H1 (cell line): ENCODE results near the gene GDNF. TPM values are rescaled to one million over a fixed set of nuclear protein-coding genes. Genes with fewer than 3 reads are reported as not detected.

Experiments used
- CTCF ChIA-PET: fragments of 300-600 bp; sonication (Branson Sonifier 250); formaldehyde crosslinking; loops from one replicate; lab custom pipeline; 2021; ENCODE audit not compliant: partially characterized antibody; lab: Charles Lee
- POLR2A ChIA-PET: fragments of 300-600 bp; sonication (Branson Sonifier 250); formaldehyde crosslinking; loops from one replicate; lab custom pipeline; 2021; ENCODE audit warnings: inconsistent platforms; ENCODE audit not compliant: partially characterized antibody; lab: Charles Lee
- DNase-seq, 2 experiments: peaks; one replicate each; pipeline versions ENCODE4 v3.0.0 to v3.0.0-alpha.2; 2010 to 2022; ENCODE audit warnings: low spot score in 2 of 2, low read depth in 1 of 2, mixed read lengths in 1 of 2
- FAIRE-seq: peaks from 2 replicates; lab custom pipeline; 2011; peaks lifted over from hg19 to GRCh38; lab: Jason Lieb, UNC
- H2AFZ ChIP-seq: 2 replicates; pipeline ENCODE4 v1.8.1; 2012; ENCODE audit warnings: low read length, inconsistent platforms
- H2AK5ac ChIP-seq: 2 replicates; pipeline ENCODE4 v1.6.1; 2013; ENCODE audit warnings: low read depth, low read length
- H2BK120ac ChIP-seq: replicated peaks from 2 replicates; pipeline ENCODE3; 2013; ENCODE audit warnings: low read depth, low read length, inconsistent platforms
- H2BK12ac ChIP-seq: 2 replicates; pipeline ENCODE4 v1.6.1; 2013; ENCODE audit warnings: low read depth, low read length
- H2BK15ac ChIP-seq: 2 replicates; pipeline ENCODE4 v1.6.1; 2013; ENCODE audit warnings: low read length
- H2BK20ac ChIP-seq: 2 replicates; pipeline ENCODE4 v1.6.1; 2013; ENCODE audit warnings: low read length
- H2BK5ac ChIP-seq: 2 replicates; pipeline ENCODE4 v1.6.1; 2013; ENCODE audit warnings: low read depth, low read length
- H3K14ac ChIP-seq: 2 replicates; pipeline ENCODE4 v1.6.1; 2013; ENCODE audit warnings: inconsistent platforms; ENCODE audit not compliant: insufficient read length
- H3K18ac ChIP-seq: 2 replicates; pipeline ENCODE4 v1.6.1; 2013; ENCODE audit warnings: low read length; ENCODE audit errors: extremely low read depth
- H3K23ac ChIP-seq: 2 replicates; pipeline ENCODE4 v1.6.1; 2013; ENCODE audit warnings: inconsistent platforms; ENCODE audit not compliant: insufficient read length
- H3K23me2 ChIP-seq: 2 replicates; pipeline ENCODE4 v1.6.1; 2013; ENCODE audit warnings: low read depth, low read length
- H3K27ac ChIP-seq: 2 replicates; pipeline ENCODE4 v1.6.1; 2011; ENCODE audit warnings: low read depth, low read length, inconsistent platforms
- H3K27me3 ChIP-seq, 4 experiments: replicated peaks in 1 of 4; 1 replicate in 1 of 4; 2 replicates in 3 of 4; pipeline versions ENCODE4 v1.6.1 to v1.8.1; 2011 to 2013; ENCODE audit warnings: low read length in 3 of 4, mild to moderate bottlenecking in 3 of 4, inconsistent platforms in 2 of 4, mixed read lengths in 2 of 4, moderate library complexity in 1 of 4; ENCODE audit not compliant: control insufficient read depth in 3 of 4, insufficient read depth in 3 of 4; ENCODE audit errors: extremely low read depth in 1 of 4
- H3K36me3 ChIP-seq, 4 experiments: 2 replicates each; pipeline versions ENCODE4 v1.6.1 to v1.8.1; 2011 to 2013; ENCODE audit warnings: mild to moderate bottlenecking in 4 of 4, low read length in 3 of 4, moderate library complexity in 2 of 4, control low read depth in 1 of 4, inconsistent platforms in 1 of 4; ENCODE audit not compliant: insufficient read depth in 4 of 4, control insufficient read depth in 2 of 4
- H3K4ac ChIP-seq: replicated peaks from 2 replicates; pipeline ENCODE3; 2013; ENCODE audit warnings: low read length, low read depth, mixed read lengths, inconsistent platforms; ENCODE audit not compliant: insufficient read length
- H3K4me1 ChIP-seq, 4 experiments: replicated peaks in 1 of 4; 1 replicate in 1 of 4; 2 replicates in 3 of 4; pipeline versions ENCODE4 v1.6.1 to v1.8.1; 2011 to 2013; ENCODE audit warnings: low read length in 3 of 4, inconsistent platforms in 2 of 4, mixed read lengths in 1 of 4; ENCODE audit not compliant: insufficient read depth in 4 of 4, control insufficient read depth in 3 of 4
- H3K4me2 ChIP-seq, 2 experiments: 2 replicates each; pipeline versions ENCODE4 v1.6.1 to v1.8.1; 2011 to 2013; ENCODE audit warnings: low read depth in 2 of 2, low read length in 2 of 2, control low read depth in 1 of 2, inconsistent platforms in 1 of 2, mild to moderate bottlenecking in 1 of 2; ENCODE audit not compliant: insufficient read depth in 1 of 2
- H3K4me3 ChIP-seq, 4 experiments: fragments of 200-600, 300-600 bp in 1 of 4; sonication (generic), shearing (Covaris generic), sonication (Bioruptor Twin) in 1 of 4; 2 replicates each; pipeline versions ENCODE4 v1.5.1 to v1.8.1; 2011 to 2016; ENCODE audit warnings: low read length in 4 of 4, low read depth in 3 of 4, control low read depth in 2 of 4, inconsistent platforms in 2 of 4, mild to moderate bottlenecking in 2 of 4, mixed read lengths in 1 of 4, moderate library complexity in 1 of 4; ENCODE audit not compliant: insufficient read depth in 2 of 4; ENCODE audit errors: extremely low read depth in 1 of 4
- H3K56ac ChIP-seq: replicated peaks from 2 replicates; pipeline ENCODE3; 2013; ENCODE audit warnings: low read depth, mild to moderate bottlenecking, mixed read lengths, low read length, inconsistent platforms; ENCODE audit not compliant: insufficient read length
- H3K79me1 ChIP-seq: 2 replicates; pipeline ENCODE4 v1.6.1; 2013; ENCODE audit warnings: low read depth, low read length, control low read depth
- H3K79me2 ChIP-seq, 2 experiments: 2 replicates each; pipeline versions ENCODE4 v1.6.1 to v1.8.1; 2012 to 2013; ENCODE audit warnings: low read length in 2 of 2, mild to moderate bottlenecking in 2 of 2, inconsistent platforms in 1 of 2; ENCODE audit not compliant: insufficient read depth in 2 of 2, control insufficient read depth in 1 of 2
- H3K9ac ChIP-seq, 4 experiments: replicated peaks in 1 of 4; 1 replicate in 1 of 4; 2 replicates in 3 of 4; pipeline versions ENCODE4 v1.6.1 to v1.8.1; 2011 to 2013; ENCODE audit warnings: low read depth in 3 of 4, low read length in 3 of 4, control low read depth in 2 of 4, mild to moderate bottlenecking in 2 of 4, moderate library complexity in 2 of 4, inconsistent platforms in 1 of 4; ENCODE audit errors: extremely low read depth in 1 of 4
- H3K9me3 ChIP-seq, 2 experiments: 2 replicates each; pipeline versions ENCODE4 v1.6.1 to v1.8.1; 2012 to 2013; ENCODE audit warnings: mild to moderate bottlenecking in 2 of 2, moderate library complexity in 2 of 2, control low read depth in 1 of 2, inconsistent platforms in 1 of 2, low read depth in 1 of 2, low read length in 1 of 2, mixed read lengths in 1 of 2; ENCODE audit not compliant: insufficient read depth in 2 of 2
- H4K20me1 ChIP-seq, 2 experiments: replicated peaks in 1 of 2; 2 replicates each; pipeline versions ENCODE3 to v1.8.1; 2011 to 2013; ENCODE audit warnings: inconsistent platforms in 2 of 2, low read length in 2 of 2, mild to moderate bottlenecking in 1 of 2; ENCODE audit not compliant: insufficient read depth in 2 of 2, control insufficient read depth in 1 of 2
- H4K5ac ChIP-seq: 2 replicates; pipeline ENCODE4 v1.6.1; 2013; ENCODE audit warnings: low read length, low read depth, mixed read lengths, inconsistent platforms; ENCODE audit not compliant: insufficient read length
- H4K8ac ChIP-seq: 2 replicates; pipeline ENCODE4 v1.8.0; 2013; ENCODE audit warnings: mild to moderate bottlenecking, moderate library complexity, low read length, inconsistent platforms; ENCODE audit not compliant: insufficient read depth; ENCODE audit errors: extremely low read depth
- H4K91ac ChIP-seq: replicated peaks from 2 replicates; pipeline ENCODE3; 2013; ENCODE audit warnings: low read length, mixed read lengths, inconsistent platforms; ENCODE audit not compliant: insufficient read length
- EZH2 ChIP-seq: fragments of 200-600 bp; sonication (generic); IDR thresholded peaks from 2 replicates; pipeline ENCODE4 v1.7.1; 2012; ENCODE audit warnings: low read depth, mild to moderate bottlenecking, moderate library complexity, low read length, inconsistent platforms; ENCODE audit not compliant: severe bottlenecking
- FOSL1 ChIP-seq: IDR thresholded peaks from 2 replicates; pipeline ENCODE4 v1.6.1; 2011; ENCODE audit warnings: mild to moderate bottlenecking, low read depth, low read length, moderate library complexity; ENCODE audit not compliant: insufficient read depth
- GTF2F1 ChIP-seq: IDR thresholded peaks from 2 replicates; pipeline ENCODE4 v1.6.1; 2012; ENCODE audit warnings: low read depth, low read length, improper control_type of control experiment, borderline replicate concordance
- KDM4A ChIP-seq: IDR thresholded peaks from one replicate; pipeline ENCODE4 v1.7.1; 2012; ENCODE audit warnings: low read depth, mild to moderate bottlenecking, moderate library complexity, low read length, inconsistent platforms; ENCODE audit not compliant: severe bottlenecking
- MAX ChIP-seq: IDR thresholded peaks from 2 replicates; pipeline ENCODE4 v1.6.1; 2012; ENCODE audit warnings: inconsistent platforms
- RAD21 ChIP-seq, 2 experiments: IDR thresholded peaks in 1 of 2; conservative IDR thresholded peaks in 1 of 2; 2 replicates each; pipeline ENCODE4 v1.6.1; 2011; ENCODE audit warnings: low read depth in 2 of 2, low read length in 2 of 2, improper control_type of control experiment in 1 of 2, inconsistent platforms in 1 of 2, mild to moderate bottlenecking in 1 of 2, moderate library complexity in 1 of 2
- SUZ12 ChIP-seq: fragments of 200-600 bp; sonication (generic); IDR thresholded peaks from 2 replicates; pipeline ENCODE4 v1.6.1; 2012; ENCODE audit warnings: mild to moderate bottlenecking, inconsistent platforms, low read length, moderate library complexity, mixed read lengths
- WGBS, 2 experiments: shearing (Covaris generic) in 1 of 2; methylation state at CpG; one replicate each; pipeline versions ENCODE4 v1.1.6 to v1.1.7; 2013 to 2015; ENCODE audit warnings: low lambda C conversion rate in 2 of 2, mixed read lengths in 2 of 2, inconsistent platforms in 1 of 2, low coverage in 1 of 2, missing lambda C conversion rate in 1 of 2; ENCODE audit not compliant: insufficient replicate concordance in 2 of 2, insufficient coverage in 1 of 2, insufficient read length in 1 of 2; ENCODE audit errors: extremely low coverage in 1 of 2, missing lambda C conversion rate in 1 of 2; 5-methylcytosine and 5-hydroxymethylcytosine counted together
- polyA plus RNA-seq, 7 experiments: library from polyadenylated mRNA; depleted of rRNA in 3 of 7; stranded (reverse) in 5 of 7; unstranded in 2 of 7; fragments of >200 nt in 5 of 7; fragments of 200-250 nt in 2 of 7; gene quantifications; 1 replicate in 5 of 7; 2 replicates in 1 of 7; 4 replicates in 1 of 7; pipeline versions ENCODE4 v1.2.1 to v1.2.3, GENCODE V29; 2011 to 2013; ENCODE audit warnings: missing spikeins in 2 of 7, mixed read lengths in 2 of 7
- total RNA-seq: library from RNA; stranded (reverse); fragmentation: NEBNext Ultra II Directional; extraction: Animal tissue kit (Norgen Biotek cat#: 25700); gene quantifications from 2 replicates; pipeline ENCODE4 v1.2.1, GENCODE V29; 2021
- TF ChIP-seq, protein P1 (sequence below): IDR thresholded peaks from 2 replicates; pipeline ENCODE4 v1.6.1; 2012; ENCODE audit warnings: inconsistent platforms

GDNF gene
- total and polyA plus RNA-seq, 2 of the 8 experiments (the other 6 are each of a cell fraction or from before 2014, with no cell fraction given), result 0.15 to 2.0 TPM

- no peak for FAIRE-seq
- TF ChIP-seq EZH2 (peak; percentile 42), SUZ12 (peak; percentile 74; the same call in 1 of the 2 replicates), GTF2F1 (no peak), RAD21 (IDR thresholded peaks at IDR 0.05 in 1 of 2, conservative IDR thresholded peaks at IDR 0.05 in 1 of 2; ENCODE audit: low read depth in 2 of 2, low read length in 2 of 2) (peak in 1 of 2 experiments; percentile 14; a peak in 2 of 4 replicates), MAX (peak; percentile 85), KDM4A (peak; percentile 79), FOSL1 (no peak)
- TF ChIP-seq, protein P1, sequence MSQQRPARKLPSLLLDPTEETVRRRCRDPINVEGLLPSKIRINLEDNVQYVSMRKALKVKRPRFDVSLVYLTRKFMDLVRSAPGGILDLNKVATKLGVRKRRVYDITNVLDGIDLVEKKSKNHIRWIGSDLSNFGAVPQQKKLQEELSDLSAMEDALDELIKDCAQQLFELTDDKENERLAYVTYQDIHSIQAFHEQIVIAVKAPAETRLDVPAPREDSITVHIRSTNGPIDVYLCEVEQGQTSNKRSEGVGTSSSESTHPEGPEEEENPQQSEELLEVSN, result peak; percentile 95
Observed at GRCh38 chr5:37840053-37841034, 503 bp upstream of the GDNF start.

More at GRCh38 chr5:37840053-37841034, 503 bp upstream of the GDNF start:
- H3K56ac ChIP-seq, result no peak overlapping the region
- WGBS, 2 experiments, result 8% methylated on average over 57 of the region's 76 CpGs; no CpG with 5 or more reads in 1 of the 2 experiments
- H4K8ac ChIP-seq, result peak overlapping the region; percentile 36
- H4K91ac ChIP-seq, result no peak overlapping the region
- H3K18ac ChIP-seq, result peak overlapping the region; percentile 65
- no peak overlapping the region for H3K4ac ChIP-seq
- H3K4me2 ChIP-seq, result peak overlapping the region; percentile 86 to 87
- H2BK5ac ChIP-seq, result 0 out of 2 replicates have a peak overlapping the region, but pooled peaks have one; percentile 52
- H3K27ac ChIP-seq, result no peak overlapping the region
- H3K9me3 ChIP-seq, result no peaks in the 10 kb centered on the region; a peak in 1 of 4 replicates
- no peak overlapping the region for H3K23ac ChIP-seq
- H2AFZ ChIP-seq, result no peak overlapping the region
- H4K20me1 ChIP-seq, result no peaks in the 10 kb centered on the region
- no peak overlapping the region for H2BK20ac ChIP-seq
- no peaks in the 10 kb centered on the region for H3K79me2 ChIP-seq
- H3K79me1 ChIP-seq, result no peaks in the 10 kb centered on the region
- H3K23me2 ChIP-seq, result peaks cover 19% of the 10 kb centered on the region
- no peak overlapping the region for H3K9ac ChIP-seq
- H3K36me3 ChIP-seq, result peaks cover 0 to 6% (median 0%) of the 10 kb centered on the region in 4 experiments; a peak in 1 of 8 replicates
- H2BK120ac ChIP-seq, result no peak overlapping the region
- no peak overlapping the region for H4K5ac ChIP-seq
- peak in 1 of 2 experiments; percentile 76 for DNase-seq
- H3K27me3 ChIP-seq, result peaks cover 53 to 78% (median 69%) of the 10 kb centered on the region in 4 experiments
- ChIA-PET CTCF (interaction anchor here (0.6 to 2.1 kb wide), 7 partner anchors 44 to 975 kb away, joined by 3 to 8 read pairs (median 3); no protein-coding TSS in a partner anchor), POLR2A (no interaction called here)
- H3K4me1 ChIP-seq, result peaks cover 10 to 32% (median 16%) of the 10 kb centered on the region in 4 experiments
- no peak overlapping the region for H2AK5ac ChIP-seq
- no peak overlapping the region for H2BK12ac ChIP-seq
- H2BK15ac ChIP-seq, result no peak overlapping the region
- peak overlapping the region; percentile 35 to 59 (median 42) for H3K4me3 ChIP-seq
- no peak overlapping the region for H3K14ac ChIP-seq
